Gastrocnemius medialis (tissue), 4 donors: ENCODE measurements around the gene ENOX2. TPM values are rescaled to one million over a fixed set of nuclear protein-coding genes. Genes with fewer than 3 reads are reported as not detected.

ENCODE experiments used
- ATAC-seq, 2 donors: fragments of 150-250 bp; one replicate each; pipeline ENCODE4 v1.9.1; 2016
- DNase-seq, 2 donors: peaks; one replicate each; pipeline ENCODE4 v3.0.0-alpha.2; 2019
- H3K27ac ChIP-seq, 4 donors: fragments of 200-600 bp; sonication (generic); 1 replicate in 1 of 4; 2 replicates in 3 of 4; pipeline ENCODE4 v1.5.1; 2016 to 2018; ENCODE audit warnings: mild to moderate bottlenecking in 2 of 4, moderate library complexity in 1 of 4
- H3K27me3 ChIP-seq, 3 donors: fragments of 200-600 bp; sonication (generic) in 2 of 3; 1 replicate in 1 of 3; 2 replicates in 2 of 3; pipeline versions ENCODE4 v1.5.1 to v1.6.0; 2016 to 2019; ENCODE audit warnings: mild to moderate bottlenecking in 1 of 3, moderate library complexity in 1 of 3
- H3K36me3 ChIP-seq, 2 donors: fragments of 200-600 bp; sonication (generic) in 1 of 2; one replicate each; pipeline ENCODE4 v1.5.1; 2017 to 2018
- H3K4me1 ChIP-seq, 2 donors: fragments of 200-600 bp; sonication (generic) in 1 of 2; one replicate each; pipeline ENCODE4 v1.5.1; 2016 to 2017; ENCODE audit warnings: mild to moderate bottlenecking in 2 of 2
- H3K4me3 ChIP-seq, 4 donors: fragments of 200-600 bp; sonication (generic) in 3 of 4; 1 replicate in 1 of 4; 2 replicates in 3 of 4; pipeline ENCODE4 v1.5.1; 2016 to 2019; ENCODE audit warnings: mild to moderate bottlenecking in 2 of 4
- H3K9me3 ChIP-seq, 3 donors: fragments of 200-600 bp; sonication (generic) in 2 of 3; 1 replicate in 1 of 3; 2 replicates in 2 of 3; pipeline ENCODE4 v1.5.1; 2016 to 2019
- POLR2A ChIP-seq, 2 donors: fragments of 450-650 bp; IDR thresholded peaks; one replicate each; pipeline ENCODE4 v1.6.1; 2017; ENCODE audit warnings: antibody characterized with exemption in 2 of 2, mild to moderate bottlenecking in 2 of 2, moderate library complexity in 2 of 2
- in situ Hi-C, 4 donors: fragments of 200-750 bp; cut with MboI; loops; one replicate each; pipeline versions ENCODE4 v1.15.0 to v1.8.0; 2017; ENCODE audit warnings: low sequenced_read_pairs in 4 of 4
- intact Hi-C: fragments of 100-400 bp; cut with DNase I; formaldehyde crosslinking; loops from one replicate; pipeline ENCODE4 v1.15.1; 2023; ENCODE audit warnings: low total_unique reads
- total RNA-seq, 4 donors: library from RNA; depleted of rRNA; stranded (reverse); fragments of >200 nt; gene quantifications; one replicate each; pipeline versions ENCODE4 v1.1.0 to v1.2.3, GENCODE V29; 2016
- TF ChIP-seq, protein P1 (sequence below), 5 experiments: fragments of 450-650 bp in 3 of 5; fragments of 200-600 bp in 2 of 5; sonication (generic) in 2 of 5; IDR thresholded peaks in 4 of 5; conservative IDR thresholded peaks in 1 of 5; 1 replicate in 4 of 5; 2 replicates in 1 of 5; pipeline ENCODE4 v1.5.1; 2016 to 2019; ENCODE audit warnings: antibody characterized with exemption in 5 of 5, mild to moderate bottlenecking in 3 of 5, moderate library complexity in 3 of 5

The ENOX2 gene
- total RNA-seq, 4 donors from 2014 or later: 7.2 to 10.9 (median 7.9) TPM

DNA sequence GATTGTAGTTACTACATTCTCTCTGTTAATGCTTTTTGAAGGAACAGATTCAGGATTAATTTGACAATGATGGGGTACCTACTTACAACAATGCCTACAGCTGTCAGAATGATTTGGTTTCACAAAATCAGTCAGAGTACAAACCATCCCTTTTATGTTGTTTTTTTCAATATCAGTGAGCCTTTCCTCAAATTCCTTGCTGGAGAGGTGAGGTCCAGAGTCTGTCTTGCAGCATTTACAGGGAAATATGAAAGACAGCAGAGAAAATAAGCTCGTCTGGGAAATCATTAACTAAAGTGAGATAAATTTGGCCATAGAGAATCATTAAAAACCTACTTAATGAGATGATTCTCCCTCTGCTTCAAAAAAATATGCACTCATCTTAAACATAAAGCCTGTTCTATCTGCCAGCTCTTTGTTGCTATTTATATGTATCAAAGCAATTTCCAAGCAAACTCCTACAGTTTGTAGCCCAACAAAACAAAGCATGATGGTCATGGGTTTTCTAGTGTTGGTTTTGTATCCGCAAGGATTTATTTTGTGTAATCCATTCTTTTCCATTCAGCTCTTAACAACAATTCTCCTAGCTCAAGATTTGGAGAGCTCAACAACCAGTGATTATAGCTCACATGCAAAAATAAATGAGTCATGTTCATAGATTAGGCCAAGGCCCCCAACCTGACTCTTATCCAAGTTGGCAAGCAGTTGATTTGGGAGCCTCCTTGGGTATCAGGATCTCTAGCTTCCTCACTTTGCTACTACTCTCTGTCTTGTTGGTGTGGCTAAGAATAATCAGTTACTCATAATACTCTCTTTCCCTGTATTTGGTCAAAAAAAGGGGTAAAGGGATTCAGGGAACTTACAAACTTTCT lies 222.6 kb downstream of the ENOX2 start:
- Histone ChIP-seq H3K27ac (no peak overlapping the region), H3K9me3 (no peaks in the 10 kb centered on the region), H3K4me1 (no peaks in the 10 kb centered on the region), H3K27me3 (no peaks in the 10 kb centered on the region), H3K36me3 (no peaks in the 10 kb centered on the region), H3K4me3 (no peak overlapping the region)
- DNase-seq: no peak
- intact Hi-C loops (loop anchor here (10.0 kb wide), 1 partner anchor 64 kb away; no protein-coding TSS in a partner anchor), in situ Hi-C loops (no loop called here)
- ATAC-seq: no peak
- no peak for TF ChIP-seq POLR2A (IDR thresholded peaks at IDR 0.05)
- TF ChIP-seq, protein P1, sequence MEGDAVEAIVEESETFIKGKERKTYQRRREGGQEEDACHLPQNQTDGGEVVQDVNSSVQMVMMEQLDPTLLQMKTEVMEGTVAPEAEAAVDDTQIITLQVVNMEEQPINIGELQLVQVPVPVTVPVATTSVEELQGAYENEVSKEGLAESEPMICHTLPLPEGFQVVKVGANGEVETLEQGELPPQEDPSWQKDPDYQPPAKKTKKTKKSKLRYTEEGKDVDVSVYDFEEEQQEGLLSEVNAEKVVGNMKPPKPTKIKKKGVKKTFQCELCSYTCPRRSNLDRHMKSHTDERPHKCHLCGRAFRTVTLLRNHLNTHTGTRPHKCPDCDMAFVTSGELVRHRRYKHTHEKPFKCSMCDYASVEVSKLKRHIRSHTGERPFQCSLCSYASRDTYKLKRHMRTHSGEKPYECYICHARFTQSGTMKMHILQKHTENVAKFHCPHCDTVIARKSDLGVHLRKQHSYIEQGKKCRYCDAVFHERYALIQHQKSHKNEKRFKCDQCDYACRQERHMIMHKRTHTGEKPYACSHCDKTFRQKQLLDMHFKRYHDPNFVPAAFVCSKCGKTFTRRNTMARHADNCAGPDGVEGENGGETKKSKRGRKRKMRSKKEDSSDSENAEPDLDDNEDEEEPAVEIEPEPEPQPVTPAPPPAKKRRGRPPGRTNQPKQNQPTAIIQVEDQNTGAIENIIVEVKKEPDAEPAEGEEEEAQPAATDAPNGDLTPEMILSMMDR (IDR thresholded peaks at IDR 0.05 in 4 of 5, conservative IDR thresholded peaks at IDR 0.05 in 1 of 5): no peak

DNA sequence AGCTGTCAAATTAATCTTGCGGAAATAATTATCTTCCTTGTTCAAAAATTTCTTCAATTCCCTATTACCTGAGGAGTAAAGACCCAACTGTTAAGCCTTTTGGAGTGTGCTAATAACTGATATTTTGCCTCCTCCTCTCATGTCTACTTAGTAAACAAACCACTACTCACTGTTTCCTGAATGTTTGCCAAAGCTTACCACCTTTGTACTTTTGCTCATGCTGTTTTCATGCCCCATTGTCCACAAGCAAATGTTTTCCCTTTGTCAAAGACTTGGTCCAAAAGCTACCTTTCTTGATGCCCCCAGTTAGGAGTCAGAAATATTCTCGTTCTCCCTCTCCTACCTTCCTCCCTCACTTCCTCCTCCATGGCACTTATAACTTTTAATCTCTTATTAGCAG lies 226.1 kb downstream of the ENOX2 start:
- ATAC-seq (no peak), DNase-seq (no peak)
- H3K27me3 ChIP-seq: no peaks in the 10 kb centered on the region
- no peaks in the 10 kb centered on the region for H3K4me1 ChIP-seq
- H3K4me3 ChIP-seq: no peak overlapping the region
- in situ Hi-C loops (no loop called here), intact Hi-C loops (no loop called here)
- TF ChIP-seq, protein P1 (IDR thresholded peaks at IDR 0.05 in 4 of 5, conservative IDR thresholded peaks at IDR 0.05 in 1 of 5): no peak
- TF ChIP-seq POLR2A (IDR thresholded peaks at IDR 0.05): no peak
- peaks cover 0 to 6% (median 0%) of the 10 kb centered on the region in 3 donors for H3K9me3 ChIP-seq
- H3K36me3 ChIP-seq: no peaks in the 10 kb centered on the region
- no peak overlapping the region for H3K27ac ChIP-seq

DNA sequence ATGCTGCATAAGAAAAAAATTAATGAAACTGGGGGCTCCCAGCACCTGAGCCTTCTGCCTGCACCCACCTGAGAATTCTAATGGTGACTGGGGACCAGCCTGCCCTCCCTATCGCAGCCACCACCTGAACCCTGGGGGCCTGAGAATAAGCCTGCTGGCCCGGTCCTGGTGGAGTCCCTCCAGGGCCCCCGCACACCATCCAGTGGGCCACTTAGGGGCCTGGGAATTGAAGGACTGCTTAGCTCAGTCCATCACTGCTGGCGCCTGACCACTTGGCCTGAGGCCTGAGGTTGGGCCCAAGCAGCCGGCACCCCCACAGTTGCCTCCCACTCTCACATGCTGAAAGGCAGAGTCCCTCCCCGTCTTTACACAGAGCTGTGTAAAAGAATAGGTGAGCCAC lies 230.8 kb downstream of the ENOX2 start:
- Histone ChIP-seq H3K4me1 (no peaks in the 10 kb centered on the region), H3K4me3 (no peak overlapping the region), H3K9me3 (peaks cover 0 to 6% (median 0%) of the 10 kb centered on the region in 3 donors), H3K36me3 (peaks cover 0 to 3% of the 10 kb centered on the region in 2 donors), H3K27me3 (no peaks in the 10 kb centered on the region), H3K27ac (no peak overlapping the region)
- DNase-seq (no peak), ATAC-seq (no peak)
- TF ChIP-seq POLR2A (IDR thresholded peaks at IDR 0.05): no peak
- TF ChIP-seq, protein P1 (IDR thresholded peaks at IDR 0.05 in 4 of 5, conservative IDR thresholded peaks at IDR 0.05 in 1 of 5): no peak
- intact Hi-C loops: no loop called here
- in situ Hi-C loops: no loop called here

DNA sequence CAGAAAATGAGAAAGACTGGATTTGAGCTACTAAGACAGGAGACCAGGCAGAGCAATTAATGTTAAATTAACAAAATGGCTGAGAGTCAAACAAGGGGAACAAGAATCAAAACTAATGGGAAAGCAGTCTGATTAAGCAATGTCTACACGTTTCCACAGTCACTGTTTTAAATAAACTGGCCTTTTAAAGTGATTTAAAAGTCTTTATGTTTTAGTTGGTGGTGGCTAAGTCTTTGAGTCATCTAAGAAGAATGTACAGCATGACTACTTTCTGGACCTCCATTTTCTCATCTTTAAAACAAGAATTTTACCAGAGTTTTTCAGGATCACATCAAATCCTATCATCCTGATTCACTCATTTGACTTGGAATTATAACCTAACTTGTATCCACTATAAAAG lies 233.8 kb downstream of the ENOX2 start:
- H3K36me3 ChIP-seq: peaks cover 0 to 7% of the 10 kb centered on the region in 2 donors
- in situ Hi-C loops: no loop called here
- H3K4me1 ChIP-seq: no peaks in the 10 kb centered on the region
- DNase-seq (no peak), ATAC-seq (no peak)
- no peak overlapping the region for H3K4me3 ChIP-seq
- H3K9me3 ChIP-seq: peaks cover 0 to 6% (median 0%) of the 10 kb centered on the region in 3 donors
- intact Hi-C loops: no loop called here
- H3K27ac ChIP-seq: no peak overlapping the region
- TF ChIP-seq, protein P1 (IDR thresholded peaks at IDR 0.05 in 4 of 5, conservative IDR thresholded peaks at IDR 0.05 in 1 of 5): no peak
- TF ChIP-seq POLR2A (IDR thresholded peaks at IDR 0.05): no peak
- H3K27me3 ChIP-seq: no peaks in the 10 kb centered on the region
